ENCODE data around the gene SLC7A14. TPM values are rescaled to one million over a fixed set of nuclear protein-coding genes. Genes with fewer than 3 reads are reported as not detected.
"Not testable (repeated sequence)": the region's sequence is repeated elsewhere in the genome, so short reads cannot be mapped to it uniquely, and the experiment has no call there.

SLC7A14 gene
- total RNA-seq, 1 donor from 2014 or later = 11.8 TPM

DNA sequence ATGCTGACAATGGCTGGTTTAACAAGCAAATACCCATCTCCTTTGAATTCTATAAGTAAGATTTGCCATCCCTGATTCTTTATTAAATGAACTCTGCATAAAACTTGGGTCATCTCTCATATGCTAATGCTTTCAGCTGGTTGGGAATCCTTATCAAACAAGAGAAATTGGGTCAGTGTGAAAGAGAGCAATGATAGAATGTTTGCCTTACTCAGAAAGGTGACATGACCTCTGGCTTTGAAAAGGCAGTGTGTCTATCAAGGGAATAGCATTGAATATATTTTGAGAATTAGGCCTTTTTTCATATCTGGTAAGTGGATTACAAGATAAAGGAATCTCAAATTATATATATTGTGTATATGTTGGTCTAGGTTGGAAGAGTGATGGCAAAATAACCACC is 8.7 kb upstream of the SLC7A14 start:
- DNase-seq (ENCODE audit: low read depth, low spot score) = no peak

DNA sequence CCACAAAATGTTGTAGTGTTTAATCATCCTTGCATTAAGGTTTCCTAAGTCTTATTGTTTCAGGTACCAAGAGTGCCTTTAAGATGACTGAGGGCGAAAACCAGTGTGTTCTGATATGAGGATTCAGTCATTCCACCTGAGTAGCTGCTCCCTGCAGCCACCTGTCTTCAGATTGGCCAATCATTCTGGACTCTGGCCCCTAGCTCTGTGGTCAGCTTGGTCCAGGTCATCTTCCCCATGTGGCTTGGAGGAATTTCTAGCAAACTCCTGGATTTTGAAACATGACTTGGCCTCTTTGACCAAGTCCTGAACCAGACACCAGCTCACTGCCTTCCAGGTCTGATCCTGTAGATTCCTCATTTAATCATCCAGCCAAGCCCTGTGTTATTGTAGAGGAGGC is 7.8 kb upstream of the SLC7A14 start:
- no peak for DNase-seq (ENCODE audit: low read depth, low spot score)

DNA sequence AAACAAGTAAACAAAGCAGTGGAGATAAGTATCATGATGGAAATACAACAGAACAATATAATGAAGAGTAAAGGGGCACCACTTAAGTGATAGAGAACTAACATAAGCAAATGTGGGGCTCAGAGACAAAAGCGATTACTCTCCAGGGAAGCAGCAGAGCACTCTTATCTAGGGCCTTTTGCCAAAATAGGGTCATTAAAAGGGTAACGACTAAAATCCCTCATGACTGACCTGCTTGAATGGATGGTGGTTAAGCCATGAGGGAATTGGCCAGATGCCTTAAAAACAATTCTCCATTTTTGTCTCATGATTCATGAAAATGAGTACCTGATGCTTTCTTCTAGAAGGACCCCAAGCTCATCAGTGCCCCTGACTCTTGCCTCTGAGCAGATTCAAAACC is 3.2 kb upstream of the SLC7A14 start:
- no peak for DNase-seq (ENCODE audit: low read depth, low spot score)

DNA sequence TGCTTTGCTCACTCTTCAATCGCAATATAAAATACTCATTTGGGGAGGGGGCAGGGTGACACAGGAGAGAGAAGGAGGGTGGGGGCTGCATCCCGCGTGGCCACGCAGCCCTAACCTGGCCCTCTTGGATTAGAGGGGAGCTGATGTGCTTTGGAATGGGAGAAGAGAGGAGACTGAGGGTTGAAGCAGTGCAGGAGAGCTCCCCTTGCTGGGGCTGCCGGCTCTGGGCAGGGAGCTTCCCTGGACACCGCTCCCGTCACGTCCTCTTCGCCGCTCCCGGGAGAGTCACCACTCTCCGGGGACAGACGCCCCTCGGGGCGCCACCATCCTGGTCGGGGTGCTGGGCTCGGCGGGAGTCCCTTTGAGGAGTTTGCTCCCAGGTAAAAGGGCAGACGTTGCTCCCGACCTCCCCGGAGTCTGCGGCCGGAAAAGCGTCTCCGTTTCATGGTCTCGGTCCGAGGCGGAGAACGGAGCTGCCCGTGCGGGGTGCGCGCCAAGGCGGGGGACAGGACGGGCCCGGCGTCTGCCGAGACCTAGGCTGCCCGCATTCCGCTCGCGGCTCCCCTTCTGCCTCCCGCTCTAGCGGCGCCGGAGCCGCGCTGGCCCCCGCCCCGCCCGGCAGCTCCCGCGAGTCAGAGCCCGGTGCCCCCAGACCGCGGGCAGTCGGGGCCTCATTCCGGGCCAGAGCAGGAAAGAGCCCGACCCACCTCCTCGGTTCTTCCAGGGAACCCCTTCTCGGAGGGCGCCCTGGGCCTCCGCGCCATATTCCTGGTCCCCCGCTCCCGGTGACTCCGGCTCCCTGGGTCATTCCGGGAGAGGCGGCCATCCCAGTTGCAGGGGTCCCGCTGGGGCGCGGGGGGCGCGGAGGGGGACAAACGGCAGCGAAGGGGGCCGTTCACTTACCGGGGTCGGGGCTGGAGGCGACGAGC is 603 bp downstream of the SLC7A14 start:
- no peak for DNase-seq (ENCODE audit: low read depth, low spot score)

DNA sequence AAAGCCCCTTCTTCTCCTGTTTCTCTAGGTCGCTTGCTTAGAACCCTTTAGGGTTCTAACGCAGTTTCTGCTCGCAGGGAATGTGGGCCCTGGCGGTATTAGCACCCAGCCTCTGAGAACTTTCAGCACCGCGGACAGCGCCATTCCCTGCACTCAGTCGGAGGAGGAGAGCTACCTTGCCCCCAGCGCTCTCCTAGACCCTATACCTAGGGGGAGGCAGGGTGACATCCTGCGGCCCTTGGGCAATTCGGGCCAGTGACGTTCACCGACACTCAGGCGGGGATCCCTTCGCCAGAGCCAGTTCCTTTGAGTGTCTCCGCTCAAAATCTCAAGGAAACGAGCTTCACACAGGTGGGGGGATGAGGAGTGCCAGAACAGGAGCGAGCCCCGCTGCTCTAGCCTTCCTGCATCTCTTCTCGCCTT is 1.3 kb downstream of the SLC7A14 start:
- peak; percentile 15 for DNase-seq (ENCODE audit: low read depth, low spot score)

DNA sequence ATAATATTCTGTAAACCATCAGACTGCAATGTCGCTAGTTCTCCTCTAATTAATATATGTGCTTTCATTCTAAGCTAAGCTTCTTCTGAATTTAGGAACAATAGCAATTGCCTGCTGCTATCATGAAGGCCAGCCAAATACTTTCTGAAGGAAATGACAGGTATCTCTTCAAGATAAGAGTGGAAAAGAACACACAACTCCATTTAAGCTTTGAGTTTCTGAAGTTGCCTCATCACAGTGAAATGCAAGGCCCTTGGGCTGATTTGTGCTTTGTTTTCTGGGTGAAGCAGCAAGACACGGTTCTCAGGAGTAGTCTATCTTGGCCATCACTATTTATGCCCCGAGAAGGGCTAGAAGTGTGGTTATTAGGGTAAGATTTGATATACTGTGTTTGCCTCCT is 6.2 kb downstream of the SLC7A14 start:
- no peak for DNase-seq (ENCODE audit: low read depth, low spot score)

DNA sequence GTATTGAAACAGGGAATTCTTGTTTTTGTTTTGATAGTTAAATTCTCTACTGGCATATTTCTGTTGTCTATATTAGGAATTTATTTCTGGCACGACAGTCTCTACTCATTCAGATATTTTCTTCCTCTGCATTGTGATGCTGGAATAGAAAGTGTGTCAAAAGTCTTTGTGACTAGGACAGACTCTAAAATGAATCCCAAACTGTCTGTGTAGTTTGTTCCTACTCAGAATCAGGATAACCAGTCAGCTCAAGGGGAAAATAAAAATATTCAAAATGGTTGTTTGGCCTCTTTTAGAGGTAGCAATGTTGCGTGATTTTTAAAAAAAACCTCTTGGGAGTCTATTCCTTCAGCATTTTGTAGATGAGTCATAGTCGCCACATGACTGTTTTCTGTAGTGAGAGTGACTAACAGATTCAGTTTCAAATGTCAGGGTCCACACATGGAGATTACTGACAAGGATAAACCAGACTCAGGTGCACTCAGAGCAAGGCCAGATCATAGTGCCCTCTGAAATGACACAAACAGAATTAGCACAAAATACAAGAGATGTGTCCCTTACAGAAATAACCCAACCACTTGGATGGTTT is 13.1 kb downstream of the SLC7A14 start:
- peak; percentile 3 for DNase-seq (ENCODE audit: low read depth, low spot score)

DNA sequence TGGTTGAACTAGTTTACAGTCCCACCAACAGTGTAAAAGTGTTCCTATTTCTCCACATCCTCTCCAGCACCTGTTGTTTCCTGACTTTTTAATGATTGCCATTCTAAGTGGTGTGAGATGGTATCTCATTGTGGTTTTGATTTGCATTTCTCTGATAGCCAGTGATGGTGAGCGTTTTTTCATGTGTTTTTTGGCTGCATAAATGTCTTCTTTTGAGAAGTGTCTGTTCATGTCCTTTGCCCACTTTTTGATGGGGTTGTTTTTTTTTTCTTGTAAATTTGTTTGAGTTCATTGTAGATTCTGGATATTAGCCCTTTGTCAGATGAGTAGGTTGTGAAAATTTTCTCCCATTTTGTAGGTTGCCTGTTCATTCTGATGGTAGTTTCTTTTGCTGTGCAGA is 18.3 kb downstream of the SLC7A14 start:
- not testable (repeated sequence) for DNase-seq (ENCODE audit: low read depth, low spot score)

DNA sequence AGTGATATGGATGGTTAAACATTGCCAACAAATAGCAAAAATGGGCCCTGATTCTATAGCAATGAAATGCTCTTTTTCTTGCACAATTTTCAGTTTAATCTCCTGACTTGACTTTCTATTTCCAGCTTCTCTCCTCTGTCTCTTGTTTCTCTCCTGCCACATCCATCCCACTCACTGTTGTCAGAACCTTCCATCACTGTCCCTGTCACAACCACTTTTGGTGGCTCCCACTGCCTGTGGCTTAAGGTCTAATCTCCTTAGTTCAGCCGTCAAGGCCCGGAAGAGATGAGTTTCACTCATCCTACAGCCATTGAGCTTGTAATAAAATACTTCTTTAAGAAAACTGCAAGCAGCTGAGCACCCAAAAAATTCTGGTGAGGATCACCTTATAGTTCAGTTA is 19.5 kb downstream of the SLC7A14 start:
- DNase-seq (ENCODE audit: low read depth, low spot score) = no peak

DNA sequence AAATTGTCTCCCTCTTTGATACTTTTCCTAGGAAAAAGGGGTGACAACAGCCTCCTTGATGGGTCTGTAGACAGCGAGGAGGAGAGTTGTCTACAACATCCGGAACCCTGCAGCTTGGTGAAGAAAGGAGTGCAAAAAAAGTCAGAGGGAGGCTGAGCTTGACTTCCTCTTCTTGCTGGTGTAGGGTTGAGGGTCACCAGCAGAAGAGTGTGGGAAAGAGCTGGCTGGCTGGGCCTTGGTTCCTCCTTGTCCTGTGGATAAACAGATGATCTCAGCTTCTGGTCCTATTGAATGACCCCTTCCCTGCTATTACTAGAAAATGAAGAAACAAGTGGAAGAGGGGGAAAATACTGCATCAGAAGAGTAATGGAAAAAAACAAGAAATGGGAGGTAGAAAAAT is 20.4 kb downstream of the SLC7A14 start:
- DNase-seq (ENCODE audit: low read depth, low spot score) = peak; percentile 1

DNA sequence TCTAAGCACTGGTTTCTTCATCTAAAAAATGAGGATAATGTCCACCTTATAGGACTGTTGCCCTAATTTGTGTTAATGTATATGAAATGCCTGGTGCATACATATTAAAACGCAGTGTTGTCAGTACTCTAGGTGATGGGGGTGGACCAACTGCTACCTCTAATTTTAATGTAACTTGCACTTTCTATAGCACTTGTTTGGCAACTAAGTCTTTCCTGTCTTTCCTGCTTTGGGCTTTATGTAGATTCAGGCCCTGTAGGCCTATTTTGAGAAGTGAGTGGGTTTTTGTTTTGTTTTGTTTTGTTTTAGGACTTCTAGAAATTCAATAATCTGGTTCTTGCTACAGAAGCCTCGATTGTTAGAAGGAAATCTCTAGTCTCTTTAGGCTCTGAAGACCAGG is 21.2 kb downstream of the SLC7A14 start:
- no peak for DNase-seq (ENCODE audit: low read depth, low spot score)

DNA sequence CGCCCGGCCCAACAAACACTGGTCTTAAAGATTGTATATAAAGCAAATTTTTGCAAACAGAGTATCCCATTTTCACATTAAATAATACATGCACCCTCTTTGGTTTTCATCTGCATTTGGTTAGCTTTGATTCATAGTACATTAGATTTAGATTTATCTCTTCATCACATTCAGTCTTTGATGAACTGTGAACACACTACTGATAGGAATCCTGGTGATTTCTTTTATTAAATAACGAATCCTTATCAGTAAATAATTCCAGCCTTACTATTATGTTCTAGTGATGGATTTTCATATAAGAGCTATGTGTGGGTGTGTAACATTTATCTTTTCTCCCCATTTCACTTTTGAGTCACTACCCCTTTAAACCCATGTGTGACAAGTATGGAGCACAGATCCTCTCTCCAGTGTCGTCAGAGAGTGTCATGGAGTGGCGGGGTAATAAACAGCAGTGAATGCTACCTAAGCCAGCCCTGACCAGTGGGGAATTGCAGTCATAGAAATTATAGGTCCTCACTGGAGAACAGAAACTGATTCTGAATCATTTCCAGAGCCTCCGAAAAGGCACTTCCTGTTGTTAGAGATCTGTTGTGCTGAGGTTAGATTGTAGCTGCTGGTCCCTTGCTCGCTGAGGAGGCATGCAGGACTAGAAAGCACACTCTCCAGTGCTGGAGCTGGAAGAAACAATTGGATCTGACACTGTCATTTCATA is 22.0 kb downstream of the SLC7A14 start:
- peak; percentile 51 for DNase-seq (ENCODE audit: low read depth, low spot score)

DNA sequence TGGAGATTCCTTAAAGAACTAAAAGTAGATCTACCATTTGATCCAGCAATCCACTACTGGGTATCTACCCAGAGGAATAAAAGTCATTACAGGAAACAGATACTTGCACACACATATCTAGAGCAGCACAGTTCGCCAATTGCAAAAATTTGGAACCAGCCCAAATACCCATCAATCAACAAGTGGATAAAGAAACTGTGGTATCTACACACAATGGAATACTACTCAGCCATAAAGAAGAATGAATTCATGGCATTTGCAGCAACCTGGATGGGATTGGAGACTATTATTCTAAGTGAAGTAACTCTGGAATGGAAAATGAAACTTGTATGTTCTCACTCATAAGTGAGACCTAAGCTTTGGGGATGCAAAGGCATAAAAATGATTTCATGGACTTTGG is 23.8 kb downstream of the SLC7A14 start:
- no peak for DNase-seq (ENCODE audit: low read depth, low spot score)

DNA sequence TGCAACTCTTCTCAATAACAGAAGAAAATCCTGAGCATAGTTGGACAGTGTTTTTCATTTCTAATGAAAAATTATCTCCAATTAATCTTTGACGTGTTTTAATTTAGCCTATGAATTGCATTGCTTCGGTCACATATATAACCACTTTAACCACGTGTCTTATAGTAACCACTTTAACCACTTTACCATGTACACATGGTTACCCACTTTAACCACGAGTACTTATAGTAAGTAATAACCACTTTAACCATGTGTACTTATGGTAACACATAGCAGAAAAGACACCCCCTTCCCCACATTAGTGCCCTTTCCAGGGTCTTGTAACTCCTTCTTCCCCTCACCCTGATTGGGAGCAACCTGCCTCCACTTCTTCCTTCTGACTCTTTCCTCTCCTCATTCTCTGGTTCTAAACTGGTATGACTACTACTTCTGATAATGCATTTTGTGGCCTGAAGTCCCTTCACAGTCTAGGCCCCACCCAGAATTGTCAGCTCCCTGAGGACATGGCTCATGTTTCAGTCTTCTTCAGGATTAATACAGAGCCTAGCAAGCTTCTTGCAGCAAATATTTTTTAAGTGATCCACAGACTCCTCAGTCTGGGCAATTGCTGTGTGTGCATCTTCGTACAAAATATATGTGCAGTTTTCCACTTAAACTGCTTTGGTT is 25.0 kb downstream of the SLC7A14 start:
- DNase-seq (ENCODE audit: low read depth, low spot score) = no peak

DNA sequence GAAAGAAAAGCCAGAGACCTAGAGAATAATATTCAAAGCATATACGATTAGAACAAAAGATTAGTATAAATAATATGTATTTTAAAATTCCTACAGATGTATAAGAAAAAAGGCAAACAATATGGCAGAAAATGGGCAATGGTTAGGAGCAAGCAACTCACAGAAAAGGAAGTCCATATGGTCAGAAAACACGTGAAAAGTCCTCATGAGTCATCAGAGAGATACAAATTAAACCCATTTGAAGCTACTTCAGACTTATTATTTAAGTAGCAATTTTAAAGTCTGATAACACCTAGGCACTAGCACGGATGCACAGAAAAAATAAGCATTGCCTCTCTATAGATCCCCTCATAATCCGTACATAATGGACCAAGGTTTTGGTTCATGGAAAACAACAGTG is 25.6 kb downstream of the SLC7A14 start:
- DNase-seq (ENCODE audit: low read depth, low spot score) = no peak

DNA sequence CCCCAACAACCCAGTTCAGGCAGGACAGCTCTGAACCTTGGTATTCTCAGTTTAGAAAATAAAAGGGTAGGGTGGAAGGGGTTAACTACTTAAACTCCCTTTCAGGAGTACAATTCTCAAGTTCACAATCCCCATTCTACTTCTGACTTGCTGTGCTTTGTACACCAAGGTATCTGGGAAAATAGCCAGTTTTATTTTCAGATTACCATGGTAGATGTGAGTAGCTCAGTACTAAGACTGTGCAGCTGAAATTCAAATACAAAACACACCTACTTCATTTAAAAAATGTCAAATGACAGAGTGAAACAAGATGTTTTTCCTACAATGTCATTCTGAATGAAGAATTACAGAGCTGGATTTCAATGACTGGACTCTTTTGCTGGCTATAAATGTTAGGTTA is 27.4 kb downstream of the SLC7A14 start:
- DNase-seq (ENCODE audit: low read depth, low spot score) = no peak

DNA sequence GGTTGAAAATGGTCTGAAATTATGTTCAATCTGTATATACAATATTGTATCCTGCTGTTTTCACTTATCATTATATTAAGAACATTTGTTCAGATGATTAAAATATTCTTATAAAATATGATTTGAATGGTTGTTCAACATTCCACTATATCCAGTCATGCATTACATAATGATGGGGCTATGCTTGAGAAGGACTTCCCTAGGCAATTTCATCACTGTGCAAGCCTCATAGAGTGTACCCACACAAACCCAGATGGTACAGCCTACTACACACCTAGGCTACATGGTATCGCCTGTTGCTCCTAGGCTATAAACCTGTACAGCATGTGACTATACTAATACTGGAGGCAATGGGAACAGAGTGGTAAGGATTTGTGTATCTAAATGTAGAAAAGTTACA is 30.5 kb downstream of the SLC7A14 start:
- DNase-seq (ENCODE audit: low read depth, low spot score) = no peak

DNA sequence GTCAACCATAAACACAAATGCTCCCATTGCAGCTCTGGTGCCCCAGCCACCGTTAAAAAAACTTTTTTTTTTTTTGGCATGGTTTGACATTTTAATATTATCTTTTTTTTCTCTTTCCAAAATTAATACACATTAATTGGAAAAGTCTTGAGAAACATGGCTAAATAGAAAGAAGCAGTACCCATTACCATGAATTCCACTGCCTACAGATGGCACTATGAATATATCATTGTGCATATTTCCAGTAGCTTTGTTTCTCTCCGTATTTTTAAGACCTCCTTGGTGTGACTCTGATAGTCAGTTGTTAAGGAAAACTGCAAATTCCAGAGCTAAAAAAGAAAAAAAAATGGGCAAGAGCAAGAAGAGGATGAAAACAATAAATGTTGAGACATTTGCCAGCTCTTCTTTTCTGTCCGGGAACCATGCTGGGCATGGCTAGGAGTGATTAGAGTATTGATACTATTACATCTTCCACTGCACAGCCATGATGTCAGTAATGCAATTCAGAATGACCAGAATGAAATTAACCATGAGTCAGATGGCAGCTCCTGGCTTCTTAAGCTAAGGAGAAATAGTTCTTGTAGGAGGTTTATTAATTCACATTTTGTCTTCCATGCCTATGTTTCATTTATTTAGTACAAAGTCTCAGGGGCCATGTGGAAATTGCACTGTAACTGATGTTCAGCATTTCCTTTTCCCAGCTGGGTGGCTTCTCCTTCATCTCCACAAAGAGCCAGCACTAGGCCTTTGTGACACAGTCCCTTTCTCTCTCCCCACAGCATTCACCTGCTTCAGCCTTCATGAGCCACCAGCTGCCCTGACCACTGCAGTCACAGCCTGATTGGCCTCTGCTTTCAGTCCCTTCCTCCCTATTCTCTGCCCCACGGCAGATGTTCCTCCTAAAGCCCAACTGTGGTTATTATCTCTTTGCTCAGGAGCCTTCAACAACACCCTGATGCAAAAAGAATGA is 31.8 kb downstream of the SLC7A14 start:
- DNase-seq (ENCODE audit: low read depth, low spot score) = no peak

DNA sequence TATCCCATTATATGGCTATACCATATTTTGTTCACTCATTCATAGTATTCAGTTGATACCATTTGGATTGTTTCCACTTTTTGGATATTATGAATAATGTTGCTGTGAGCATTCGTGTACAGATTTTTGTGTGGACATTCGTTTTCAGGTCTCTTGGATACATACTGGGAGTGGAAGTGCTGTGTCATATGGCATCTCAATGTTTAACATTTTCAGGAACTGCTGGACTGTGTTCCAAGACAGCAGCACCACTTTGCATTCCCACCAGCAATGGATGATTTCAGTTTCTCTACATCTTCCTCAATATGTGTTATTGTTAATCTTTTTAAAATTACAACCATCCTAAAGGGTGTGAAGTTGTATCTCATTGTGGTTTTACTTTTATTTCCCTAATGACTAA is 34.6 kb downstream of the SLC7A14 start:
- DNase-seq (ENCODE audit: low read depth, low spot score) = no peak

DNA sequence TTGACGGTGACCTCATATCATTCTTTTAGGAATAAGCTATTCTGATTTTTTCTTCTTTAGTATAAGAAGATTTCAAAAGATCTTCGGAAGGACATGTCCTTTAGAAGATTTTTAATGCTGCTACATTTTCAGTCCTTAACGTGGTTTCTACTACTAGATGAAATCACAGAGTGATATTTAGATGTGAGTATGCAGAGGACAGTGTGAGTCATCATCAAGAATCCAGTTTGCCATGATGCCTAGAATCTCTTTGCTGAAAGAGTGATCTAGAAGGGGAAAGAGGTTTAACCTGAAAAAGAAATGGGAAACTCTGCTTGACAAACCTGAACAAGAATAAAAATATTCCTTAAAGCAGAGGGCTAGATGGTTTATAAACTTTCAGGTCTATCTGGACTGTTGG is 43.2 kb downstream of the SLC7A14 start:
- DNase-seq (ENCODE audit: low read depth, low spot score) = no peak

DNA sequence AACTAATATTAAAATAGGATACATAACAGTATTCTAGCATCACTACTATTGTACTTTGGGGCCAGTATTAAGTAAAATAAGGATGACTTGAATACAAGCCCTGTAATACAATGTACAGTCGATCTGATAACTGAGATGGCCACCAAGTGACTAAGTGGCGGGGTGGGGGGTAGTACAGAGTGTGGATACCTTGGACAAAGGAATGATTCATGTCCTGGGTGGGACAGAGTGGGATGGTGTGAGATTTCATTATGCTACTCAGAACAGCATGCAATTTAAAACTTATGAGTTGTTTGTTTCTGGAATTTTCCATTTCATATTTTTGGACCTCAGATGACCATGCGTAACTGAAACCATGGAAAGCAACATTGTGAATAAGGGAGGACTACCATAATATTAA is 46.0 kb downstream of the SLC7A14 start:
- DNase-seq (ENCODE audit: low read depth, low spot score) = no peak

Data from pulmonary artery endothelial cell (primary cell).